Thymus (tissue), 11 donors: ENCODE data around the gene STPG4. TPM values are rescaled to one million over a fixed set of nuclear protein-coding genes. Genes with fewer than 3 reads are reported as not detected.

Experiments
- DNase-seq, 9 donors: peaks; one replicate each; pipeline ENCODE4 v3.0.0-alpha.2; 2013; ENCODE audit warnings: low spot score in 9 of 9, low read depth in 6 of 9, missing footprints in 1 of 9
- H3K27ac ChIP-seq, 2 donors: one replicate each; pipeline ENCODE4 v1.5.1; 2013; ENCODE audit warnings: control low read depth in 1 of 2, low read depth in 1 of 2, low read length in 1 of 2, mild to moderate bottlenecking in 1 of 2, moderate library complexity in 1 of 2
- H3K27me3 ChIP-seq, 2 donors: one replicate each; pipeline ENCODE4 v1.5.1; 2013; ENCODE audit warnings: low read length in 1 of 2; ENCODE audit not compliant: control insufficient read depth in 2 of 2, insufficient read depth in 1 of 2
- H3K36me3 ChIP-seq, 2 donors: one replicate each; pipeline ENCODE4 v1.5.1; 2013; ENCODE audit warnings: low read length in 1 of 2, mild to moderate bottlenecking in 1 of 2, moderate library complexity in 1 of 2; ENCODE audit not compliant: control insufficient read depth in 2 of 2, insufficient read depth in 2 of 2
- H3K4me1 ChIP-seq, 2 donors: one replicate each; pipeline ENCODE4 v1.5.1; 2013; ENCODE audit warnings: low read length in 2 of 2; ENCODE audit not compliant: control insufficient read depth in 2 of 2, insufficient read depth in 2 of 2
- H3K4me3 ChIP-seq, 2 donors: one replicate each; pipeline ENCODE4 v1.5.1; 2013; ENCODE audit warnings: low read length in 2 of 2, control low read depth in 1 of 2, mild to moderate bottlenecking in 1 of 2
- H3K9me3 ChIP-seq, 2 donors: one replicate each; pipeline ENCODE4 v1.5.1; 2013; ENCODE audit warnings: low read length in 1 of 2, mild to moderate bottlenecking in 1 of 2; ENCODE audit not compliant: control insufficient read depth in 2 of 2, insufficient read depth in 1 of 2
- WGBS: extraction: QIAGEN DNeasy Blood & Tissue Kit; methylation state at CpG from one replicate; pipeline ENCODE4 v1.1.7; 2013; 5-methylcytosine and 5-hydroxymethylcytosine counted together
- polyA plus RNA-seq: library from polyadenylated mRNA; stranded (reverse); fragments of 200-250 nt; gene quantifications from one replicate; pipeline ENCODE4 v1.2.3, GENCODE V29; 2013
- total RNA-seq: library from RNA; stranded (reverse); fragments of 120-200 nt; gene quantifications from one replicate; pipeline ENCODE4 v1.2.4, GENCODE V29; 2013
- donor health status: healthy.

STPG4 gene
- total and polyA plus RNA-seq, 2 donors, result 0.05 to 0.14 TPM

- H3K4me1 ChIP-seq, result no peaks in the 10 kb centered on the region
- no peaks in the 10 kb centered on the region for H3K27me3 ChIP-seq
- DNase-seq, result no peak
- peaks cover 28 to 53% of the 10 kb centered on the region in 2 donors for H3K36me3 ChIP-seq
- H3K9me3 ChIP-seq, result no peaks in the 10 kb centered on the region
- H3K4me3 ChIP-seq, result no peak overlapping the region
- WGBS, result 97% methylated on average over 3 of the region's 3 CpGs
- no peak overlapping the region for H3K27ac ChIP-seq
These were observed 8.1 kb downstream of the STPG4 start for GRCh38 chr2:47147021-47147420.

DNA sequence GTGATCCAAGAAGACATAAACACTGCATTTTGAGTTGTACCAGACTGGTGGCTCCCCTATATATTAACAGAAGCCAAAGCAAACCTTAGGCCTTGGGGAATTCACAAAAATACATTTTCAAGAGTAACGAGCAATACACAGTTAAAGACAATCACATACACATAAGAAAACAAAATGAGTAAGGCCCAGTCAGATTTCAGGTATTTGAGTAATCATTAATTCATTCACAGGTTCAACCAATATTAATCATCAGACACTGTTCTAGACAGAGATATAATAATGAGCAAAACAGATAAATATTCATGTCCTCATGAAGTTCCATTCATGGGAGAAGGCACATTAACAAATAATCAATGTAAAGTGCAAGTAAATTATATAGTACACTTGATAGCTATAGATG, 9.6 kb downstream of the STPG4 start:
- Histone ChIP-seq H3K9me3 (no peaks in the 10 kb centered on the region), H3K27me3 (no peaks in the 10 kb centered on the region), H3K36me3 (peaks cover 27 to 50% of the 10 kb centered on the region in 2 donors), H3K4me3 (no peak overlapping the region), H3K27ac (no peak overlapping the region), H3K4me1 (no peaks in the 10 kb centered on the region)
- no peak for DNase-seq
- 96% methylated on average over 1 of the region's 1 CpG for WGBS

- Histone ChIP-seq H3K27me3 (no peaks in the 10 kb centered on the region), H3K36me3 (peaks cover 19 to 30% of the 10 kb centered on the region in 2 donors), H3K4me3 (no peak overlapping the region), H3K27ac (no peak overlapping the region), H3K4me1 (no peaks in the 10 kb centered on the region), H3K9me3 (no peaks in the 10 kb centered on the region)
- no peak for DNase-seq
- 95% methylated on average over 3 of the region's 3 CpGs for WGBS
These were observed 13.6 kb downstream of the STPG4 start for GRCh38 chr2:47141520-47141919.

GRCh38 chr2:47134386-47135090, 20.6 kb downstream of the STPG4 start:
- DNase-seq, result no peak
- H3K27ac ChIP-seq, result no peak overlapping the region
- H3K4me3 ChIP-seq, result no peak overlapping the region
- no peaks in the 10 kb centered on the region for H3K27me3 ChIP-seq
- WGBS, result 90% methylated on average over 3 of the region's 3 CpGs
- H3K9me3 ChIP-seq, result peaks cover 0 to 4% of the 10 kb centered on the region in 2 donors
- H3K36me3 ChIP-seq, result no peaks in the 10 kb centered on the region
- no peaks in the 10 kb centered on the region for H3K4me1 ChIP-seq

GRCh38 chr2:47133046-47133445, 22.1 kb downstream of the STPG4 start:
- no peak overlapping the region for H3K27ac ChIP-seq
- no peak overlapping the region for H3K4me3 ChIP-seq
- peaks cover 0 to 4% of the 10 kb centered on the region in 2 donors for H3K9me3 ChIP-seq
- no peaks in the 10 kb centered on the region for H3K4me1 ChIP-seq
- 98% methylated on average over 4 of the region's 4 CpGs for WGBS
- no peak for DNase-seq
- no peaks in the 10 kb centered on the region for H3K36me3 ChIP-seq
- H3K27me3 ChIP-seq, result no peaks in the 10 kb centered on the region

DNA sequence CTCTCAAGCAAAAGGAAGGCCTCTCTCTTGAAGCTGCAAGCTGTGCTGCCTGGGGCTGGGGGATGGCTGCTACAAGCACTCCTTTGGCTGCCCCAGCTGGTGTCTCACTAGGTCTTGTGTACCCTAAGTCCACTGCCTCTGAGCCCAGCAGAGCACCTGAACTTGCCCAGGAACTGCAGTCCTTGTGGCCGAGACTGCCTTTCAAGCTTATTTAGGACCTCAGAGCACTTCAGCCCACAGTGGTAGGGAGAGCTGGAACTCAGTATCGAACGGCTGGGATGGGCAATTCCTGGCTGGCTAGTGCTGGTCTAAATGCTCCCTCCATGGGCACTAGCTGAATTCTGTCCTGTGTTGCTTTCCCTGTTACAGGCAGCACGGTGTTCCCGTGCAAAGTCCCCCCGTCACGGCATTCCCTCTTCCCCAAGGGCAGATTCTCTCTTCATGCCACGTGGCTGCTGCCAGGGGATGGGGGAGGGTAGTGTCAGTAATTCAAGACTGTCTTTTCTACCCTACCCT, 25.9 kb downstream of the STPG4 start:
- H3K4me3 ChIP-seq, result no peak overlapping the region
- WGBS, result 94% methylated on average over 8 of the region's 8 CpGs

DNA sequence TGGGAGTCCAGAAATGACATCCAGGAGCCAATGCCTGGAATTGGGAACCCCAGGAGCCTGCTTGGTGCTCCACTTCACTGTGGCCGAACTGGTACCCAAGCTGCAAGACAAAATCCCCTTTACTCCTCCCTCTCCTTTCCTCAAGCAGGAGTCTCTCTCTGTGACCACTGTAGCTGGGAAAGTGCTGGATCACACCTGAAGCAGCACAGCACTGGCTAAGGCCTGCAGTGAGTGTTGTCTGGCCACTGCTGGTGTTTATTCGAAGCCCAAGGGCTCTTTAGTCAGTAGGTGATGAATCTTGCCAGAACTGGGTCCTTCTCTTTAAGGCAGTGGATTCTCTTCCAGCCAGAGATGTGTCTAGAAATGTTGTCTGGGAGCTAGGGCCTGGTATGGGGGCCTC, 26.4 kb downstream of the STPG4 start:
- no peaks in the 10 kb centered on the region for H3K4me1 ChIP-seq
- H3K9me3 ChIP-seq, result peaks cover 0 to 3% of the 10 kb centered on the region in 2 donors
- WGBS, result 96% methylated on average over 2 of the region's 2 CpGs
- no peaks in the 10 kb centered on the region for H3K36me3 ChIP-seq
- H3K27ac ChIP-seq, result no peak overlapping the region
- no peak for DNase-seq
- no peaks in the 10 kb centered on the region for H3K27me3 ChIP-seq
- H3K4me3 ChIP-seq, result no peak overlapping the region

More for the DNA sequence above, 25.9 kb downstream of the STPG4 start:
- no peak for DNase-seq
- Histone ChIP-seq H3K4me1 (no peaks in the 10 kb centered on the region), H3K27ac (no peak overlapping the region), H3K9me3 (peaks cover 0 to 3% of the 10 kb centered on the region in 2 donors), H3K27me3 (no peaks in the 10 kb centered on the region), H3K36me3 (no peaks in the 10 kb centered on the region)

DNA sequence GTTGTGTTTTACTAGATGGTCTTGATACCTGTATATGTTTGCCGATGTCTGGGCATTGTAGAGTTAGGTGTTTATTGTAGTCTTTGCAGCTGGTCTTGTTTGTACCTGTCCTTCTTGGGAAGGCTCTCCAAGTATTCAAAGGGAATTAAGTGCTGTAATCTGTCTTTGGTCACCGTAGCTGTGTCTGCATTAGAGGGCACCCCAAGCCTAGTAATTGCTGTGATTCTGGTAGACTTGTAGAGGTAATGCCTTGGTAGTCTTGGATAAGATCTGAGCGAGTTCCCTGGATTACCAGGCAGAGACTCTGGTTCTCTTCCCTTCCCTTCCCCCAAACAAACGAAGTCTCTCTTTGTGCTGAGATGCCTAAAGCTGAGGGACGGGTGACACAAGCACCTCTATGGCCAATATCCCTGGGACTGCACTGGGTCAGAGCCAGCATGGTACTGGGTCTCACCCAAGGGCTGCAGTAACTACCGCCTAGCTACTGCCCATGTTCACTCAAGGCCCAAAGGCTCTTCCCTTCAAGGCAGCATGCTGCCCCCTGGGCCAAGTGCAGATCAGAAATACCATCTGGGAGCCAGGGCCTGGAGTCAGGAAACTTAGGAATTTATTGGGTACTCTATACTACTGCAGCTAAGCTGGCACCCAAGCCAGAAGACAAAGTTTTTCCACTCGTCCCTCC, 27.1 kb downstream of the STPG4 start:
- DNase-seq, result no peak
- Histone ChIP-seq H3K27me3 (no peaks in the 10 kb centered on the region), H3K9me3 (peaks cover 0 to 3% of the 10 kb centered on the region in 2 donors), H3K27ac (no peak overlapping the region), H3K4me1 (no peaks in the 10 kb centered on the region), H3K36me3 (no peaks in the 10 kb centered on the region), H3K4me3 (no peak overlapping the region)
- 90% methylated on average over 7 of the region's 7 CpGs for WGBS

GRCh38 chr2:47126783-47127182, 28.3 kb downstream of the STPG4 start:
- H3K27me3 ChIP-seq, result no peaks in the 10 kb centered on the region
- peaks cover 0 to 3% of the 10 kb centered on the region in 2 donors for H3K9me3 ChIP-seq
- no peak overlapping the region for H3K27ac ChIP-seq
- no peaks in the 10 kb centered on the region for H3K4me1 ChIP-seq
- H3K4me3 ChIP-seq, result no peak overlapping the region
- no peaks in the 10 kb centered on the region for H3K36me3 ChIP-seq
- WGBS, result 98% methylated on average over 3 of the region's 3 CpGs
- no peak for DNase-seq
